Measurements from ENCODE around the gene JPT2.

DNA sequence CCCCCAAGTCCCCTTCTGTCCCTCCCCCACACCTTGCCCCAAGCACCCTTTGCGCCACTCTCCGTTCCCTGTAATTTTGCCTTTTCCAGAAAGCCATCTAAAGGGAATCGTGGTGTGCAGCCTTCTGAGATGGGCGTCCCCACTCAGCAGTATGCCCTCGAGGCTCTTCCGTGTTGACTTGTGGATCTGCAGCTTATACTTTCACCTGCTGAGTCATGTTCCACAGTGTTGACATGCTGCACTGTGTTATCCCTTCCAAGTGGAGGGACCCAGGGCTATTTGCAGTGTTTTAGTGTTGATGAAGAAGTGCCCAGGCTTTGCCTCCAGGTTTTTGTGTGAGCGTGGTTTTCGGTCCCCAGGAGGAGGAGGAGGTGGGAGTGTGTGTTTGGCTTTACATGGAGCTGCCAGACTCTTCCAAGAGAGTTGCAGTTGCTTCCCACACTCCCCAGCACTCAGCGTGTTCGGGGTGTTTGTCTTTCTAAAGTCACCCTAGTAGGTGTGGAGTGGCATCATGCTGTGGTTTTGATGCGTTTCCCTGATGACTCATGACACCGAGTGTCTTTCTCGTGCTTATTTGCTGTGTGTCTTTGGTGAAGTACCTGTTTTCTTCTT is 32.1 kb upstream of the JPT2 start:
- TF ChIP-seq, protein P1, sequence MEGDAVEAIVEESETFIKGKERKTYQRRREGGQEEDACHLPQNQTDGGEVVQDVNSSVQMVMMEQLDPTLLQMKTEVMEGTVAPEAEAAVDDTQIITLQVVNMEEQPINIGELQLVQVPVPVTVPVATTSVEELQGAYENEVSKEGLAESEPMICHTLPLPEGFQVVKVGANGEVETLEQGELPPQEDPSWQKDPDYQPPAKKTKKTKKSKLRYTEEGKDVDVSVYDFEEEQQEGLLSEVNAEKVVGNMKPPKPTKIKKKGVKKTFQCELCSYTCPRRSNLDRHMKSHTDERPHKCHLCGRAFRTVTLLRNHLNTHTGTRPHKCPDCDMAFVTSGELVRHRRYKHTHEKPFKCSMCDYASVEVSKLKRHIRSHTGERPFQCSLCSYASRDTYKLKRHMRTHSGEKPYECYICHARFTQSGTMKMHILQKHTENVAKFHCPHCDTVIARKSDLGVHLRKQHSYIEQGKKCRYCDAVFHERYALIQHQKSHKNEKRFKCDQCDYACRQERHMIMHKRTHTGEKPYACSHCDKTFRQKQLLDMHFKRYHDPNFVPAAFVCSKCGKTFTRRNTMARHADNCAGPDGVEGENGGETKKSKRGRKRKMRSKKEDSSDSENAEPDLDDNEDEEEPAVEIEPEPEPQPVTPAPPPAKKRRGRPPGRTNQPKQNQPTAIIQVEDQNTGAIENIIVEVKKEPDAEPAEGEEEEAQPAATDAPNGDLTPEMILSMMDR (IDR thresholded peaks at IDR 0.05) = no peak
- TF ChIP-seq POLR2A (IDR thresholded peaks at IDR 0.05) = no peak

All from heart left ventricle (tissue), 13 donors.